ENCODE measurements around the gene HM13. TPM values are rescaled to one million over a fixed set of nuclear protein-coding genes. Genes with fewer than 3 reads are reported as not detected.

HM13 gene
- total and polyA plus RNA-seq, 2 of the 4 experiments (the other 2 are of a cell fraction) = 53.2 to 203 TPM

- H3K18ac ChIP-seq (ENCODE audit: low read depth, low read length) = peak overlapping the region; percentile 62
- peak overlapping the region; percentile 35 for H3K4me3 ChIP-seq (ENCODE audit: insufficient read depth, low read depth, low read length)
- H2BK20ac ChIP-seq (ENCODE audit: low read depth, low read length) = peak overlapping the region; percentile 98
- H3K4me1 ChIP-seq (ENCODE audit: control insufficient read depth, insufficient read depth, low read length) = peaks cover 27% of the 10 kb centered on the region
- H4K8ac ChIP-seq (ENCODE audit: low read depth in 2 of 2, low read length in 2 of 2) = peak overlapping the region; percentile 90 to 99
- no peaks in the 10 kb centered on the region for H3K27me3 ChIP-seq (ENCODE audit: control insufficient read depth, insufficient read depth, low read length)
- BruUV-seq (replicated peaks) = no TSS peak
- dilution Hi-C loops (cut with HindIII; ENCODE audit: low sequenced_read_pairs, unreplicated experiment) (no loop called here), in situ Hi-C loops (cut with MboI; ENCODE audit: low sequenced_read_pairs) (no loop called here), intact Hi-C loops (cut with micrococcal nuclease) (loop anchor here (1.0 kb wide), 1 partner anchor 32 kb away; the partner anchor contains the start of gene ID1)
- H2AK5ac ChIP-seq (ENCODE audit: low read depth, low read length) = peak overlapping the region; percentile 95
- peak overlapping the region; percentile 94 for H2AFZ ChIP-seq (replicated peaks; ENCODE audit: low read length, poor library complexity)
- H3K4ac ChIP-seq (ENCODE audit: low read depth, low read length) = peak overlapping the region; percentile 99
- peaks cover 5% of the 10 kb centered on the region for H3K36me3 ChIP-seq (ENCODE audit: control insufficient read depth, insufficient read depth, low read length)
- 0 out of 2 replicates have a peak, but pooled peaks have one; percentile 10 for TF ChIP-seq MXI1 (IDR thresholded peaks at IDR 0.05; ENCODE audit: borderline replicate concordance, low read depth, low read length)
- TF ChIP-seq MAFK (IDR thresholded peaks at IDR 0.05; ENCODE audit: low read depth, low read length) = no peak; the same call in 1 of the 2 replicates
- TF ChIP-seq BHLHE40 (IDR thresholded peaks at IDR 0.05; ENCODE audit: low read depth, low read length) = peak; percentile 87
- TF ChIP-seq POLR2A (IDR thresholded peaks at IDR 0.05; ENCODE audit: low read depth, low read length) = peak; percentile 72
- no peak for TF ChIP-seq ELK1 (IDR thresholded peaks at IDR 0.05; ENCODE audit: borderline replicate concordance, low read depth, low read length)
- TF ChIP-seq CEBPB (IDR thresholded peaks at IDR 0.05; ENCODE audit: low read depth, low read length) = peak; percentile 100
- peak; percentile 95 for TF ChIP-seq MAZ (IDR thresholded peaks at IDR 0.05; ENCODE audit: borderline replicate concordance, low read depth, low read length)
- TF ChIP-seq RFX5 (IDR thresholded peaks at IDR 0.05; ENCODE audit: low read depth, low read length) = no peak
- peak; percentile 92 for TF ChIP-seq FOS (IDR thresholded peaks at IDR 0.05; ENCODE audit: low read depth, low read length)
- no peak for TF ChIP-seq SMC3 (IDR thresholded peaks at IDR 0.05; ENCODE audit: low read depth, low read length)
- peak; percentile 80; the same call in 1 of the 2 replicates for TF ChIP-seq NFE2L2 (IDR thresholded peaks at IDR 0.05; ENCODE audit: low read depth, low read length)
- 2% methylated on average over 12 of the region's 63 CpGs; no CpG with 5 or more reads in 1 of the 2 experiments for WGBS, 2 experiments (ENCODE audit: extremely low coverage in 2 of 2, insufficient read length in 1 of 2)
- peak overlapping the region; percentile 96 for H2BK5ac ChIP-seq (ENCODE audit: low read depth, low read length, poor library complexity, severe bottlenecking)
- peak overlapping the region; percentile 98 for H3K14ac ChIP-seq (replicated peaks; ENCODE audit: low read depth, low read length)
- peak overlapping the region; percentile 68 for H4K5ac ChIP-seq (ENCODE audit: low read depth, low read length)
- peak overlapping the region; percentile 100 for H3K23ac ChIP-seq (ENCODE audit: low read depth, low read length)
- peaks cover 8% of the 10 kb centered on the region; the same call in 1 of the 2 replicates for H3K9me1 ChIP-seq (ENCODE audit: insufficient read depth, low read length)
- no peaks in the 10 kb centered on the region for H3K9me3 ChIP-seq (ENCODE audit: control insufficient read depth, insufficient read depth, low read length)
- peak overlapping the region; percentile 99 for H2AK9ac ChIP-seq (replicated peaks; ENCODE audit: low read depth, low read length, poor library complexity)
- H3K79me1 ChIP-seq (ENCODE audit: low read depth in 1 of 2, low read length in 2 of 2) = peaks cover 3 to 22% of the 10 kb centered on the region in 2 experiments; a peak in 3 of 4 replicates
- peak overlapping the region; percentile 68 for H3K9ac ChIP-seq (ENCODE audit: low read depth, low read length)
- peak overlapping the region; percentile 75; the same call in 2 of the 3 replicates for H2BK15ac ChIP-seq (ENCODE audit: low read depth, low read length)
- peak overlapping the region; percentile 99 for H4K91ac ChIP-seq (ENCODE audit: insufficient read depth, low read depth, low read length)
- peak overlapping the region; percentile 54 for H3K4me2 ChIP-seq (ENCODE audit: low read depth, low read length)
- H2BK120ac ChIP-seq (ENCODE audit: low read depth, low read length) = peak overlapping the region; percentile 99
- peak; percentile 98 for DNase-seq
- no peaks in the 10 kb centered on the region for H4K20me1 ChIP-seq (ENCODE audit: insufficient read depth, low read length)
- ChIA-PET POLR2A (ENCODE audit: unreplicated experiment) (interaction anchor here (0.5 to 1.1 kb wide), 7 partner anchors 12 to 145 kb away, joined by 3 to 40 read pairs (median 5); partner anchors contain the start of gene ID1), CTCF (interaction anchor here (0.6 to 2.5 kb wide), 10 partner anchors 10 to 249 kb away, joined by 3 to 29 read pairs (median 4); partner anchors contain the start of gene ID1)
- H3K27ac ChIP-seq (ENCODE audit: insufficient read depth, low read length) = peak overlapping the region; percentile 92
- H3K56ac ChIP-seq (ENCODE audit: extremely low read depth, insufficient read depth, low read length) = peak overlapping the region; percentile 86
- peak; percentile 83 for ATAC-seq (ENCODE audit: low read depth)
These were observed 58.7 kb downstream of the HM13 start for GRCh38 chr20:31572701-31573554.

All from IMR-90 (cell line).